ENCODE measurements around the gene SERPINB12.

DNA sequence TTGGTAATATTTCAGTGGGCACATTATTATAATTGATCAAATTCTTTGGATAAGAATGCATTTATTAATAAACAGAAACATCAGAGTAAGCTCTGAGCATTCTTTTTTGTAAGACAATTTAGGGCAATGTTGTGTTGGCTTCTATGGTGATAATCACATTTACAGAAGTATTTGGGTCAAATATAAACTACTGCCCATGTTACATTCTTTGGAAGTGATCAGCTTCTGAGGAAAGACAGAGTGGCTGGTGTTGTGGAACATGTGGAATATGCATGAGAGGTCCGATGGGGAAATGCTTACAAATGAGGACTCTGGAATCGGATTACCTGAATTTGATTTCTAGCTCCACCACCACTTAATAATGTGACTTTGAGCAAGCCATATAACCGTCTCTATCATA lies 64.4 kb downstream of the SERPINB12 start:
- TF ChIP-seq, protein P1, sequence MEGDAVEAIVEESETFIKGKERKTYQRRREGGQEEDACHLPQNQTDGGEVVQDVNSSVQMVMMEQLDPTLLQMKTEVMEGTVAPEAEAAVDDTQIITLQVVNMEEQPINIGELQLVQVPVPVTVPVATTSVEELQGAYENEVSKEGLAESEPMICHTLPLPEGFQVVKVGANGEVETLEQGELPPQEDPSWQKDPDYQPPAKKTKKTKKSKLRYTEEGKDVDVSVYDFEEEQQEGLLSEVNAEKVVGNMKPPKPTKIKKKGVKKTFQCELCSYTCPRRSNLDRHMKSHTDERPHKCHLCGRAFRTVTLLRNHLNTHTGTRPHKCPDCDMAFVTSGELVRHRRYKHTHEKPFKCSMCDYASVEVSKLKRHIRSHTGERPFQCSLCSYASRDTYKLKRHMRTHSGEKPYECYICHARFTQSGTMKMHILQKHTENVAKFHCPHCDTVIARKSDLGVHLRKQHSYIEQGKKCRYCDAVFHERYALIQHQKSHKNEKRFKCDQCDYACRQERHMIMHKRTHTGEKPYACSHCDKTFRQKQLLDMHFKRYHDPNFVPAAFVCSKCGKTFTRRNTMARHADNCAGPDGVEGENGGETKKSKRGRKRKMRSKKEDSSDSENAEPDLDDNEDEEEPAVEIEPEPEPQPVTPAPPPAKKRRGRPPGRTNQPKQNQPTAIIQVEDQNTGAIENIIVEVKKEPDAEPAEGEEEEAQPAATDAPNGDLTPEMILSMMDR (IDR thresholded peaks at IDR 0.05), result no peak
- no peak for TF ChIP-seq POLR2A (IDR thresholded peaks at IDR 0.05)
